ENCODE data around the gene LMBR1L.
"Not testable (repeated sequence)": the region's sequence is repeated elsewhere in the genome, so short reads cannot be mapped to it uniquely, and the experiment has no call there.

Gene LMBR1L

GRCh38 chr12:49136997-49137396 is 26.4 kb upstream of the LMBR1L start:
- H3K36me3 ChIP-seq (ENCODE audit: control insufficient read depth in 2 of 2, insufficient read depth in 1 of 2, low read length in 2 of 2); H3K9me3 ChIP-seq (ENCODE audit: control insufficient read depth, insufficient read depth, low read depth, low read length); H3K4me3 ChIP-seq (ENCODE audit: low read depth, low read length); POLR2A ChIA-PET; H3K27ac ChIP-seq (ENCODE audit: extremely low read depth, low read depth, low read length): not testable (repeated sequence)
- TF ChIP-seq SP7 (tag by site-specific recombination; IDR thresholded peaks at IDR 0.05): peak; percentile 77
- TF ChIP-seq INSM2 (tag by site-specific recombination; IDR thresholded peaks at IDR 0.05): 0 out of 2 replicates have a peak, but pooled peaks have one; percentile 53
- TF ChIP-seq ZSCAN4 (tag by site-specific recombination; IDR thresholded peaks at IDR 0.05): peak; percentile 33; the same call in 1 of the 2 replicates
- CTCF ChIA-PET: interaction anchor here (0.6 kb wide), 1 partner anchor 40 kb away, joined by 6 read pairs; no protein-coding TSS in a partner anchor
- peaks cover 17% of the 10 kb centered on the region for H3K4me1 ChIP-seq (ENCODE audit: control insufficient read depth, insufficient read depth, low read length)

- no peaks in the 10 kb centered on the region for H3K9me3 ChIP-seq (ENCODE audit: control insufficient read depth, insufficient read depth, low read depth, low read length)
- no peak overlapping the region for H3K27ac ChIP-seq (ENCODE audit: extremely low read depth, low read depth, low read length)
- H3K36me3 ChIP-seq (ENCODE audit: control insufficient read depth in 2 of 2, insufficient read depth in 1 of 2, low read length in 2 of 2): peaks cover 0 to 22% of the 10 kb centered on the region in 2 experiments
- TF ChIP-seq ZNF623 (tag by site-specific recombination; IDR thresholded peaks at IDR 0.05) (no peak), ZNF791 (tag by site-specific recombination; IDR thresholded peaks at IDR 0.05) (no peak), ZNF248 (tag by site-specific recombination; IDR thresholded peaks at IDR 0.05) (no peak), ZNF660 (tag by site-specific recombination; IDR thresholded peaks at IDR 0.05) (no peak), ZNF114 (tag by site-specific recombination; IDR thresholded peaks at IDR 0.05) (no peak), ZNF777 (tag by site-specific recombination; IDR thresholded peaks at IDR 0.05; ENCODE audit: borderline replicate concordance) (no peak), ZNF140 (tag by site-specific recombination; IDR thresholded peaks at IDR 0.05) (no peak), ZBTB11 (tag by site-specific recombination; conservative IDR thresholded peaks at IDR 0.05; ENCODE audit: low read depth) (no peak), ZNF335 (tag by site-specific recombination; conservative IDR thresholded peaks at IDR 0.05) (peak; percentile 30; the same call in 1 of the 2 replicates), ZNF26 (tag by site-specific recombination; IDR thresholded peaks at IDR 0.05) (no peak), ZFHX2 (tag by site-specific recombination; conservative IDR thresholded peaks at IDR 0.05) (0 out of 2 replicates have a peak, but pooled peaks have one; percentile 9), ZNF324 (tag by site-specific recombination; IDR thresholded peaks at IDR 0.05) (no peak), ZNF132 (tag by site-specific recombination; IDR thresholded peaks at IDR 0.05; ENCODE audit: borderline replicate concordance) (no peak), ZNF518A (tag by site-specific recombination; conservative IDR thresholded peaks at IDR 0.05; ENCODE audit: low read depth) (no peak), KLF1 (tag by site-specific recombination; IDR thresholded peaks at IDR 0.05) (no peak)
- H3K4me1 ChIP-seq (ENCODE audit: control insufficient read depth, insufficient read depth, low read length): peaks cover 17% of the 10 kb centered on the region
- no peak overlapping the region for H3K4me3 ChIP-seq (ENCODE audit: low read depth, low read length)
- POLR2A ChIA-PET: interaction anchor here (4.3 to 5.1 kb wide), 2 partner anchors 24 to 55 kb away, joined by 75 to 134 read pairs; partner anchors contain the start of genes LMBR1L and TUBA1A
- CTCF ChIA-PET: interaction anchor here (0.7 to 4.3 kb wide), 5 partner anchors 55 to 103 kb away, joined by 3 to 28 read pairs (median 4); partner anchors contain the start of genes RHEBL1 and TUBA1A
Measured at GRCh38 chr12:49133590-49133989, 22.9 kb upstream of the LMBR1L start.
